ENCODE measurements around the gene SNRNP70.

Gene SNRNP70

DNA sequence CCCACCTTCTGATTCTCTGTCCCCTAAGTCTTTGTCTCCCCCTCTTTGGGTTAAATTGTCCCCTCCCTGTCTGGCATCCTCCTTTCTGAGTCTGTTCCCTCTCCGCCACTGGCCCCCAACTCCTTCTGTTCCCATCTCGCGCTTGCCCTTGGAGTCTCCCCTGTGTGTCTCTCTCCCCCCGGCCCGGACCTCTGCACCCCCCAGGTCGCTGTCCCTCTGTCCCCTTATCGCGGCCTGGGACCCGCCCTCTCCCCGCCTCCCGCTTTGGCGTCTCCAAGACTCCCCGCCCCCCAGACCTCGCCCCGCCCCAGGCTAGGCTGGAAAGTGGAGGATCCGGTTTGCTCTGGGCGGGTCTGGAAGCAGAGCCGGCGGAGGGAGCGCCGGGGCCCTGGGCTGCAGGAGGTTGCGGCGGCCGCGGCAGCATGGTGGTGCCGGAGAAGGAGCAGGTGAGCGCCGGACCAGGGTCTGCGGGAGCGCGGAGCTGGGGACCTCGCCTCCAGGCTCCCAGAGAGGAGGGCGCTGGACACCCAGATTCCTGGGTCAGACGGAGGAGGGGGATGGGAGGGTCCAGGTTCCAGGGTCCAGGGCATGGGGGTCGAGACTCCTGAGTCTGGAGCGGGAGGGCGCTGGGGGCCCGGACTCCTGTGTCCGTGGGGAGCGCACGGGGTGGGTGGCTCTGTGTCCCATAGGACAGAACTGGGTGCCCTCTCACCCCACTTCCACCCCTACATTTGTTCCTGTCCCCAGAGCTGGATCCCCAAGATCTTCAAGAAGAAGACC is 72.4 kb downstream of the SNRNP70 start, which contains the start of gene TRPM4:
Gene TRPM4 (plus strand): TSS at position 348 of the 780 bp plus-strand sequence. CDS start 75 bp downstream, at position 423.
- TF ChIP-seq, protein P1, sequence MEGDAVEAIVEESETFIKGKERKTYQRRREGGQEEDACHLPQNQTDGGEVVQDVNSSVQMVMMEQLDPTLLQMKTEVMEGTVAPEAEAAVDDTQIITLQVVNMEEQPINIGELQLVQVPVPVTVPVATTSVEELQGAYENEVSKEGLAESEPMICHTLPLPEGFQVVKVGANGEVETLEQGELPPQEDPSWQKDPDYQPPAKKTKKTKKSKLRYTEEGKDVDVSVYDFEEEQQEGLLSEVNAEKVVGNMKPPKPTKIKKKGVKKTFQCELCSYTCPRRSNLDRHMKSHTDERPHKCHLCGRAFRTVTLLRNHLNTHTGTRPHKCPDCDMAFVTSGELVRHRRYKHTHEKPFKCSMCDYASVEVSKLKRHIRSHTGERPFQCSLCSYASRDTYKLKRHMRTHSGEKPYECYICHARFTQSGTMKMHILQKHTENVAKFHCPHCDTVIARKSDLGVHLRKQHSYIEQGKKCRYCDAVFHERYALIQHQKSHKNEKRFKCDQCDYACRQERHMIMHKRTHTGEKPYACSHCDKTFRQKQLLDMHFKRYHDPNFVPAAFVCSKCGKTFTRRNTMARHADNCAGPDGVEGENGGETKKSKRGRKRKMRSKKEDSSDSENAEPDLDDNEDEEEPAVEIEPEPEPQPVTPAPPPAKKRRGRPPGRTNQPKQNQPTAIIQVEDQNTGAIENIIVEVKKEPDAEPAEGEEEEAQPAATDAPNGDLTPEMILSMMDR (IDR thresholded peaks at IDR 0.05) = no peak
